Suprapubic skin (tissue), 3 donors: ENCODE measurements around the gene ZFAND3.

Experiments
- CTCF ChIP-seq, 2 donors: fragments of 200-600 bp in 1 of 2; fragments of 450-650 bp in 1 of 2; sonication (generic) in 1 of 2; IDR thresholded peaks; one replicate each; pipeline ENCODE4 v1.5.1; 2016 to 2019; ENCODE audit warnings: antibody characterized with exemption in 2 of 2, mild to moderate bottlenecking in 1 of 2, moderate library complexity in 1 of 2
- EP300 ChIP-seq: sonication (generic); formaldehyde crosslinking; IDR thresholded peaks from one replicate; pipeline ENCODE4 v1.6.1; 2017; ENCODE audit warnings: antibody characterized with exemption

GRCh38 chr6:38185752-38186151, 366.2 kb downstream of the ZFAND3 start:
- TF ChIP-seq EP300 (no peak), CTCF (IDR thresholded peaks at IDR 0.05) (no peak)
